Measurements from ENCODE around the gene INIP.

INIP gene

DNA sequence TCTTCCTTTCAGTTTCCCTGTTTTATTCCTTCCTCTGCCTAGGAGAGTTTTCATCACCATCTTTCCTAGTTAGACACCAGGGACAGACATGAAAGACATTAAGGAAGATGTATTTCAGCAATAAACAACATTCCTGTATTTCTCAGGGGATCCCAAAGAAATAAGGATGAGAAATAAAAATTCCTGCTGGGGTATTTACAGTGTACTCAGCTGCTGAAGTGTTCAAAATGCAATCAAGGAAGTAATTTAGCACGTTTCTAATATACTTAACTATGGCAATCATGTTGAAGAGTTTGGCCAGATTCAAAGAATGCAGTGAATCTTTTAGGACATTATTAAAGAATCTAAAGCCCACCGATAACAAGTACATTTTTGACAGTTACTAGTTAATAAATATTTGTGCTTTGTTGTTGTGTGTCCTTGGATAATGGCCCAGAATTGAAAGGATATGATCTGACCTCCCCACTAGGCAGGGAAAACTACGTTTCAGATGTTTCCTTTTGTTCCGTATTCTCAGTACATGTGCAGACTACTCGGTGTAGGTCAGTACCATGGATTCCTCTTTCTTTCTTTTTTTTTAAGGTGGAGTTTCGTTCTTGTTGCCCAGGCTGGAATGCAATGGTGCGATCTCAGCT, 46.8 kb downstream of the INIP start:
- DNase-seq (ENCODE audit: low read depth) = no peak

DNA sequence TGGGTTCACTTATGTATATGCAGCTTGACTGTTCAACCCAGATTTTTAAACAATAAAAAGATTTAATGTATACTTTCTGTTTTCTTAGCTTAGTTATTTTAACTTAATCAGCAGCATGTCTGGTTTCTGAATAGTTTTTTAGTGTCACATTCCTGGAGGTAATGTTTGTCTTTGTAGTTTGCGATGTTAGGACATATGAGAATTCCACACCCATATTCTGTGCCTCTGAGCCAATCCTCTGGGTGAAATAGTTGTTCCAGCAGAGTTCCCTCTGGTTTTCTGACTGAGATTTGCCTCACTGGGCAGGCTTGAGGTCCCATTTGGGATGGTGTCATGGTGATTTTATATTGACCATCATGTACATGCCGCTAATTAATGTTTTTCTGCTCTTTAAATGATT, 48.6 kb downstream of the INIP start:
- no peak for DNase-seq (ENCODE audit: low read depth)

DNA sequence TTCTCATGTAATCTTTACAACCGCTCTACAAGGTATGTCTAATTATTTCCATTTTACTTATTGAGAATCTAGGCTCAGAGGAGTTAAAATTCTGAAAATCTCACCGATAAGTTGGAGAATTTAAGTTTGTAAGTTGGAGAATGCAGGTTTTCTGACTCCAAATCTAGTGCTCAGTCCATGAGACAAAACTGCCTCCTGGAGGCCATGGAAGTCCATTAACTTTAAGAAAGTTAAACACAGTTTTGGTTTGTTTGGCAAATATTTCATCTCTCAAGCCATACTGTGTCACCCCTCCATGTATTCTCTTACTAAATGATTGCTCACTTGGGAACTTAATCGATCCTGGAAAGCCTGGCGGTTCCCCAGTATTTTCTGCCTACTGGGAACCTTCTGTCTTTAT, 52.6 kb downstream of the INIP start:
- DNase-seq (ENCODE audit: low read depth) = no peak

DNA sequence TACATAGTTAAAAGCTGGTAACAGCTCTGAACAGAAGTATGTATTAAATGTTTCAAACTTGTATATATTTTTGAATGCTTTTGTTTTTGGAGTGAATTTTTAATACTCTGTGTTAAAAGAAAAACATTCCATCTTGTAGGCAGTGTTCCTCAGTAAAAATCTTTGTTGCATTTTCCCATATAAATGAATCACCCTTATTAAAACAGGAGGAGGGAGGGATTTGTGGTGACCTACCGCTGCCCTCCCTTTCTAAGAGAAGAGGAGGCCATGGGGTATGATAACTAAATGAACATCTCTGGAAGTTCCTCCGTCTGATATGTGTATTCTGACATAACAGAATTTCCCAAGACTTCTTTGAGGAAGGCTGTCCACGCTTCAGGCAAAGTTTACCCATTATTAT, 53.4 kb downstream of the INIP start:
- DNase-seq (ENCODE audit: low read depth) = no peak

DNA sequence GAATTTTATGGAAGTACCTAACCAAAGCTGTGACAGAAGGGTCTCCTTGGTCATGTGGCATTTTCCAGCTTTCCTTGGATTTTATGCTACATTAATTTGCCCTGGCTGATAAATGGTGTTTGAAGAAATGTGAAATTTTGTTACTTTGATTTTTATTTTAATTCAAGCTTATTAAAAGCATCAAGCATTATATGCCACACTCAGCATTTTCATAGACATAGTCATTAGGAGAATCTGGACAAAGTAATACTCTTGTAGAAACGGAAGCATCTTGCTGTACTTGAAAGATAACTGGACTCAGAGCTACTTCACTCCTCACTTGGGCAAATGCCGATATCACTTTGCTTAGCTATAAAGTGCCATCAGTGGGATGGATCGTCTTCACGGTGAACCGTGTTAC, 54.2 kb downstream of the INIP start:
- DNase-seq (ENCODE audit: low read depth) = no peak

DNA sequence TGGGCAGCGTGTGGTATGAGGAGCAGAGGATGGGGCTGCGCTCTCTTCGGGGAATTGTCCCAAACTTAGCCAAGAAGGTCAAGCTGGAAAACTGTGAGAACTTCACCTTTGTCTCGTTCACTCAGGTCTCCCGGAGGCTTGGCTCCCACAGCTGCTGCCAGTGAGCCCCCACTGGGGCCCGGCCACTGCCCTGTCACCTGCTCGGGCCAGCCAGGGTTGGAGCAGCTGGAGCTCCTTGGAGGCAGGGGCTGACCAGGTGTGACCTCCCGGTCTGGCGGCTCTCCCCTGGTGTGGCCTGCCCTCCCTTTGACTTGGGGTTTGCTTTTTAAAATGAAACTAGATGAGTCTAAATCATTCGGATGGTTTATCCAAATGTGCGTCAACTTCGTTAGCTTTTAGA, 58.0 kb downstream of the INIP start:
- no peak for DNase-seq (ENCODE audit: low read depth)

DNA sequence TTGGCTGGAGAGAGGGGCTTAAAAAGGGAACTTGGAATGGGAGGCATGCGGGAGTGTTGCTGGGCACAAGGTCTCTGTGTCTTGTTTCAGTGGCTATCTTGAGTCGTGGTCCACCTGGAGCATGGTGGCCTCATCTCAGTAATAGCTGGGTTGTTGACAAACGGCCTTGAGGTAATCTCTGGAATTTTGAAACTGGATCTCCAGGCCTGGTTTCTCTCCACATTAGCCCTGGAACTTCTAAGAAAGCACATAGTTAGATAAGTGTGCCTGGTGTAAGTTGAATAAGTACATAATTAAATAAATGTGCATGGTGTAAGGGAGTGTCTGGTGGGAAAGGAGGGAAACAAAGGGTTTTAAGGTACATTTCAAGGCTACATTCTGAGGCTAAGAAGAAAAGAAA, 62.2 kb downstream of the INIP start:
- DNase-seq (ENCODE audit: low read depth) = no peak

DNA sequence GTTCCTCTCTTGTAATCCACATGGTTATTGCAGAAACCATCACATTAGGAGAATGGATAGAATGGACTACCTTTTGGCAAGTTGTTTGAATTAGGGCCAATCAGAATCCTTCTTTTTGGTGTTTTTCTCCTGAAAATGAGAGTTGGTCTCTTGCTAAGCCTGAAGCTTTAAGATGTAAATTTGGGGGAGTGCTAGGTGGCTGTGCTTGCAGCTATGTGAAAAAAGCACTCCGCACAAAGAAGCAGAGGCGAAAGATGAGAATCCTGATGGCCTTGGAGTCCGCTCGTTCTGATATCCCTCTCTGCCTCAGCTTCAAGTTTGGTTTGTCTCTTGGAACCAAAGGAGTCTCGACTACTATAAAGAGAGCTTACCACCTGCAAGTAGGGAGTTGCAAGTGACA, 63.6 kb downstream of the INIP start:
- no peak for DNase-seq (ENCODE audit: low read depth)

DNA sequence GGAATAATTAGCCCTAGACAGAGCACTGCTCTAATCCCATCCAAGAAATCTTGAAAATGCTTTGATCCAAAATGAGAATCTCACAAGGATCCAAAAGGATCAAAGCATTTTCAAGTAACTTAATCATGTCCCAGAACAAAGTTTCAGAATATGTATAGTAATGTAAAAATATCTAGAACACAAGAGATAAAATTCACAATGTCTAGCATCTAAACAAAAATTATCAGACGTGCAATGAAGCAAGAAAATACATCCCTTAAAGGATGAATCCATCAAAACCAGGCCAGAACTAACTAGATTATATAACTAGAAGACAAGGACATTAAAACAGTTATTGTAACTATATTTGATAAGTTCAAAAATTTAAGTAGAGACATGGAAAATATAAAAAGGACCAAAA, 69.3 kb downstream of the INIP start:
- no peak for DNase-seq (ENCODE audit: low read depth)

DNA sequence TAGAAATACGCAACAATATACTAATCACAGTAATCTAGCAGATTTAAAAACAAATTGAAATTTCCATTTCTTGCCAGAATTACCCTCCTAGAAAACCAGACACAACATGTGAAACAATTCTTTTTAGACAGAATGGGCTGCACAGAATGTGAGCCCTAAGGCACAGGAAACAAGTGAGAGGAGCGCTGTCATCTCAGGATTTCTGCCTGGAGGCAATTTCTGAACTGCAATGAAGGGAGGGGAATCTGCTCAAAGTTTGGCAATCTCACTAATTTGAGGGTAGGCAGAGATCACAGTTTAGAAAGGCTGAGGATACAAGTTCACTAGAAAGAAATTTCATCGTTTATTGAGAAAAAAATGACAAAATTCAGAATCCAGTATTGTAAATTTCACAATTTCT, 70.3 kb downstream of the INIP start:
- no peak for DNase-seq (ENCODE audit: low read depth)

DNA sequence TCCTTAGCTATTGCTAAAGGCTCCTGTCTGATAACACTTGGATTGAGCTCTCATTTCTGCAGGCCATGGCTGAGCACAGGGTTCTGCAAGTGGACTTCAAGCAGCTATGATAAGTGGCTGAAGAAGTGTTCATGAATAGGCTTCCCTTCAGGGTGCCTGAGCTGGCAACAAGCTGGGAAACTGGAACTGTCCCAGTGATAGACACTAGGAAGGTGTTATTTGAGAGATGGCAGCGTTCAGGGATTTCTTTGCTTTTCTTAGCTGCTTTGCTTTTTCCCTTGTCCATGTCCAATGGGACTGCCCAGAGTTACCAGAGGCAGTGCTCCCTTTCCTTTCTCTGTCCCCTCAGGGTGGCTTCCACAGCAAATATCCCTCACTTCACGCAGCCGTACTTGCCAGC, 75.8 kb downstream of the INIP start:
- DNase-seq (ENCODE audit: low read depth) = no peak

DNA sequence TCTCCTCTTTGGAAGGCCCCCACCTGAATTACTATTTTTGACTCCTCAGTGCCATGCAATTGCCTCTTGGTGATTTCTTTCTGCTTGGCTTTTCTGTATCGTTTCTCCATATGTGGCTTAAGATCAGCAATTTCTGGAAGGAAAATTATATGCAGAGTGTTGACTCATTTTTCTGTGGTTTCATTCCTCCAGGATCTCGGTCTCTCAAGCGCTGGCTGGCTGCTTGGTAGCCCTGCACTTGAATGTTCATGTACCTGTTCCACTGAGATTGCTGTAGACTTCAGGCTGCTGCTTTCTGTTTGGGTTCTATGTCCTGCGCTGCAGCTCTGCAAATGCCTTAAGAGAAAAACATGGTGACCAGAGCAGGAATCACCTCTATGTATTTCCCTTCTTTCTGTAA, 77.6 kb downstream of the INIP start:
- no peak for DNase-seq (ENCODE audit: low read depth)
